Trophoblast cell (in vitro differentiated cells and primary cell): ENCODE results near the gene AGR2.

Experiments
- DNase-seq, 2 donors: peaks; one replicate each; pipeline ENCODE4 v3.0.0-alpha.2; 2016
- H2AFZ ChIP-seq: 2 replicates; pipeline ENCODE4 v1.6.1; 2013; ENCODE audit warnings: low read length, moderate library complexity, mild to moderate bottlenecking; ENCODE audit not compliant: insufficient read depth, poor library complexity
- H2AK5ac ChIP-seq: 2 replicates; pipeline ENCODE4 v1.6.1; 2013; ENCODE audit warnings: mild to moderate bottlenecking, low read length
- H2BK120ac ChIP-seq: 2 replicates; pipeline ENCODE4 v1.6.1; 2013; ENCODE audit warnings: low read length, mild to moderate bottlenecking, moderate library complexity; ENCODE audit not compliant: insufficient read depth, poor library complexity
- H2BK12ac ChIP-seq: 2 replicates; pipeline ENCODE4 v1.6.1; 2013; ENCODE audit warnings: mild to moderate bottlenecking, low read length, moderate library complexity
- H2BK5ac ChIP-seq: 2 replicates; pipeline ENCODE4 v1.6.1; 2013; ENCODE audit warnings: low read length, low read depth, moderate library complexity, mild to moderate bottlenecking; ENCODE audit not compliant: poor library complexity
- H3K14ac ChIP-seq: 2 replicates; pipeline ENCODE4 v1.6.1; 2013; ENCODE audit warnings: mild to moderate bottlenecking, low read length
- H3K18ac ChIP-seq: 2 replicates; pipeline ENCODE4 v1.6.1; 2013; ENCODE audit warnings: mild to moderate bottlenecking, low read length
- H3K23ac ChIP-seq: 2 replicates; pipeline ENCODE4 v1.6.1; 2013; ENCODE audit warnings: low read length
- H3K27ac ChIP-seq: 2 replicates; pipeline ENCODE4 v1.5.1; 2013; ENCODE audit warnings: low read depth, mild to moderate bottlenecking, inconsistent platforms, low read length, moderate library complexity
- H3K27me3 ChIP-seq: 2 replicates; pipeline ENCODE4 v1.6.1; 2013; ENCODE audit warnings: inconsistent platforms, mild to moderate bottlenecking, low read length, moderate library complexity; ENCODE audit not compliant: insufficient read depth
- H3K36me3 ChIP-seq, 2 experiments: 1 replicate in 1 of 2; 2 replicates in 1 of 2; pipeline ENCODE4 v1.6.1; 2013; ENCODE audit warnings: low read length in 2 of 2, mild to moderate bottlenecking in 2 of 2, moderate library complexity in 1 of 2; ENCODE audit not compliant: insufficient read depth in 2 of 2, control insufficient read depth in 1 of 2
- H3K4ac ChIP-seq: 2 replicates; pipeline ENCODE4 v1.6.1; 2013; ENCODE audit warnings: low read depth, mild to moderate bottlenecking, low read length, moderate library complexity
- H3K4me1 ChIP-seq, 2 experiments: 1 replicate in 1 of 2; 2 replicates in 1 of 2; pipeline ENCODE4 v1.6.1; 2013; ENCODE audit warnings: low read length in 2 of 2, mild to moderate bottlenecking in 2 of 2, moderate library complexity in 1 of 2; ENCODE audit not compliant: insufficient read depth in 2 of 2, control insufficient read depth in 1 of 2
- H3K4me2 ChIP-seq: 2 replicates; pipeline ENCODE4 v1.6.1; 2013; ENCODE audit warnings: inconsistent platforms, mild to moderate bottlenecking, low read length, moderate library complexity
- H3K4me3 ChIP-seq: 2 replicates; pipeline ENCODE4 v1.5.1; 2013; ENCODE audit warnings: mild to moderate bottlenecking, low read depth, low read length, inconsistent platforms
- H3K79me1 ChIP-seq: one replicate; pipeline ENCODE4 v1.6.1; 2013; ENCODE audit warnings: low read length
- H3K79me2 ChIP-seq: 2 replicates; pipeline ENCODE4 v1.6.1; 2013; ENCODE audit warnings: low read length, mild to moderate bottlenecking; ENCODE audit not compliant: control insufficient read depth, insufficient read depth, poor library complexity
- H3K9ac ChIP-seq: 2 replicates; pipeline ENCODE4 v1.6.1; 2013; ENCODE audit warnings: mild to moderate bottlenecking, low read length
- H3K9me3 ChIP-seq: 2 replicates; pipeline ENCODE4 v1.6.1; 2013; ENCODE audit warnings: low read depth, mild to moderate bottlenecking, control low read depth, inconsistent platforms, low read length; ENCODE audit not compliant: insufficient read depth
- H4K12ac ChIP-seq: 2 replicates; pipeline ENCODE4 v1.6.1; 2013; ENCODE audit warnings: low read depth, mild to moderate bottlenecking, low read length, moderate library complexity
- H4K8ac ChIP-seq: 2 replicates; pipeline ENCODE4 v1.6.1; 2013; ENCODE audit warnings: low read depth, mild to moderate bottlenecking, low read length, moderate library complexity
- H4K91ac ChIP-seq: one replicate; pipeline ENCODE4 v1.6.1; 2013; ENCODE audit warnings: low read depth, mild to moderate bottlenecking, low read length, moderate library complexity
- WGBS: extraction: QIAGEN DNeasy Blood & Tissue Kit; methylation state at CpG from one replicate; pipeline ENCODE4 v1.1.7; 2013; ENCODE audit warnings: missing lambda C conversion rate; ENCODE audit not compliant: insufficient read length, insufficient coverage; ENCODE audit errors: extremely low coverage; 5-methylcytosine and 5-hydroxymethylcytosine counted together

AGR2 gene

GRCh38 chr7:16754856-16755317 lies 49.9 kb downstream of the AGR2 start:
- Histone ChIP-seq H4K12ac (no peak overlapping the region), H3K79me1 (peaks cover 2% of the 10 kb centered on the region), H2BK5ac (peak overlapping the region; percentile 75), H3K27me3 (no peaks in the 10 kb centered on the region), H4K8ac (no peak overlapping the region), H3K9me3 (no peaks in the 10 kb centered on the region), H3K9ac (no peak overlapping the region), H3K4me3 (no peak overlapping the region), H3K4me2 (peak overlapping the region; percentile 56), H3K27ac (peak overlapping the region; percentile 36), H3K4ac (no peak overlapping the region), H3K4me1 (no peaks in the 10 kb centered on the region), H2AFZ (no peak overlapping the region), H3K14ac (no peak overlapping the region), H3K18ac (no peak overlapping the region), H3K23ac (no peak overlapping the region), H3K79me2 (peaks cover 2% of the 10 kb centered on the region), H4K91ac (no peak overlapping the region), H2AK5ac (no peak overlapping the region), H2BK120ac (peak overlapping the region; percentile 55), H3K36me3 (no peaks in the 10 kb centered on the region), H2BK12ac (peak overlapping the region; percentile 82)
- no CpG with 5 or more reads among the region's 6 CpGs for WGBS
- DNase-seq = peak in 1 of 2 donors; percentile 54

GRCh38 chr7:16753932-16754855 lies 50.6 kb downstream of the AGR2 start:
- Histone ChIP-seq H2BK120ac (no peak overlapping the region), H2AK5ac (no peak overlapping the region), H3K18ac (peak overlapping the region; percentile 21), H2AFZ (peak overlapping the region; percentile 5), H3K36me3 (no peaks in the 10 kb centered on the region), H3K4ac (no peak overlapping the region), H3K27ac (peak overlapping the region; percentile 9), H3K9me3 (no peaks in the 10 kb centered on the region), H3K14ac (peak overlapping the region; percentile 59), H3K4me1 (no peaks in the 10 kb centered on the region), H4K91ac (peak overlapping the region; percentile 20), H2BK5ac (no peak overlapping the region), H4K12ac (no peak overlapping the region), H3K4me2 (peak overlapping the region; percentile 56), H3K27me3 (no peaks in the 10 kb centered on the region), H3K23ac (no peak overlapping the region), H3K79me2 (peaks cover 2% of the 10 kb centered on the region), H3K79me1 (peaks cover 2% of the 10 kb centered on the region), H4K8ac (peak overlapping the region; percentile 39), H3K4me3 (peak overlapping the region; percentile 79), H2BK12ac (no peak overlapping the region), H3K9ac (peak overlapping the region; percentile 52)
- WGBS = no CpG with 5 or more reads among the region's 58 CpGs
- DNase-seq = peak; percentile 15 to 56

- H3K23ac ChIP-seq = no peak within 1 kb of the TSS
- H3K14ac ChIP-seq = peak within 1 kb of the TSS; percentile 59
- WGBS = no CpG with 5 or more reads among the region's 48 CpGs
- peak within 1 kb of the TSS; percentile 21 for H3K18ac ChIP-seq
- no peaks in the 10 kb centered on the region for H3K36me3 ChIP-seq
- no peak within 1 kb of the TSS for H3K4ac ChIP-seq
- peak within 1 kb of the TSS; percentile 37 for H2AFZ ChIP-seq
- H3K27ac ChIP-seq = peak within 1 kb of the TSS; percentile 9
- H3K9ac ChIP-seq = peak within 1 kb of the TSS; percentile 52
- peak within 1 kb of the TSS; percentile 56 for H3K4me2 ChIP-seq
- H3K27me3 ChIP-seq = no peaks in the 10 kb centered on the region
- peak within 1 kb of the TSS; percentile 21 for H2BK5ac ChIP-seq
- no peak within 1 kb of the TSS for H2AK5ac ChIP-seq
- peak; percentile 96 to 98 for DNase-seq
- H3K79me2 ChIP-seq = peaks cover 2% of the 10 kb centered on the region
- H3K4me1 ChIP-seq = peaks cover 0 to 4% of the 10 kb centered on the region in 2 experiments
- H3K9me3 ChIP-seq = no peaks in the 10 kb centered on the region
- peak within 1 kb of the TSS; percentile 79 for H3K4me3 ChIP-seq
- H2BK12ac ChIP-seq = no peak within 1 kb of the TSS
- H3K79me1 ChIP-seq = peaks cover 2% of the 10 kb centered on the region
- no peak within 1 kb of the TSS for H4K12ac ChIP-seq
- peak within 1 kb of the TSS; percentile 20 for H4K91ac ChIP-seq
- peak within 1 kb of the TSS; percentile 58 for H2BK120ac ChIP-seq
- peak within 1 kb of the TSS; percentile 80 for H4K8ac ChIP-seq
Measured at GRCh38 chr7:16753102-16753931, 51.5 kb downstream of the AGR2 start, which contains the start of gene TSPAN13. Gene TSPAN13 (plus strand): TSS chr7:16753755. CDS start chr7:16753968, 213 bp downstream.

GRCh38 chr7:16747102-16747501 lies 57.7 kb downstream of the AGR2 start:
- WGBS = no CpG with 5 or more reads among the region's 1 CpG
- no peak for DNase-seq
- H3K23ac ChIP-seq = no peak overlapping the region
- no peaks in the 10 kb centered on the region for H3K27me3 ChIP-seq
- H4K8ac ChIP-seq = no peak overlapping the region
- no peak overlapping the region for H3K4me2 ChIP-seq
- no peak overlapping the region for H3K4me3 ChIP-seq
- no peak overlapping the region for H2BK120ac ChIP-seq
- peaks cover 0 to 4% of the 10 kb centered on the region in 2 experiments for H3K4me1 ChIP-seq
- no peak overlapping the region for H4K91ac ChIP-seq
- no peak overlapping the region for H3K18ac ChIP-seq
- no peak overlapping the region for H2AFZ ChIP-seq
- no peak overlapping the region for H4K12ac ChIP-seq
- no peak overlapping the region for H3K27ac ChIP-seq
- no peaks in the 10 kb centered on the region for H3K79me1 ChIP-seq
- no peak overlapping the region for H3K14ac ChIP-seq
- H3K9me3 ChIP-seq = no peaks in the 10 kb centered on the region
- H3K79me2 ChIP-seq = no peaks in the 10 kb centered on the region
- H3K4ac ChIP-seq = no peak overlapping the region
- no peak overlapping the region for H2BK5ac ChIP-seq
- H3K9ac ChIP-seq = no peak overlapping the region
- H2AK5ac ChIP-seq = no peak overlapping the region
- no peaks in the 10 kb centered on the region for H3K36me3 ChIP-seq
- no peak overlapping the region for H2BK12ac ChIP-seq
